ENCODE data around the gene SPIRE2. TPM values are rescaled to one million over a fixed set of nuclear protein-coding genes. Genes with fewer than 3 reads are reported as not detected.
"Not testable (repeated sequence)": the region's sequence is repeated elsewhere in the genome, so short reads cannot be mapped to it uniquely, and the experiment has no call there.

SPIRE2 gene
- total and polyA plus RNA-seq, 2 experiments from 2014 or later: 18.4 to 21.7 TPM

DNA sequence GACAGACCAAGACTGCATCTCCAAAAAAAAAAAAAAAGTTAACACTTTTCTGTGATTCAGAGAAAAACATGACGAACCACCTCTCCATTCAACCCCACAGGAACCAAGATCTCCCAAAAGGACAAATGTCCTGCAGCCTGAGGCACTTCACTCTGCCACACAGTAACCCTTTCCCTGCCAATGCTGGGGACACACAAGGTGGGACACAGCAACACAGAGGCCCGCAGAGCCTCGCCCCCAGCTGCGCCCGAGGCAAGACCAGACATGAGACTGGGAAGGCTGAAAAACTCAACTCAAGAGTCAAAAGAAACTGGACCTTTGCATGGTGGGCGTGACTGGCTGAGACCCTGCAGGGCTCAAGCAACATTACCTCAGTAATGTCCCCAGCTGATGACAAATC lies 45.8 kb upstream of the SPIRE2 start:
- Histone ChIP-seq H4K20me1 (ENCODE audit: insufficient read depth, poor library complexity, severe bottlenecking) (no peaks in the 10 kb centered on the region), H3K79me2 (no peaks in the 10 kb centered on the region), H3K36me3 (replicated peaks; ENCODE audit: insufficient read depth, low read depth) (no peaks in the 10 kb centered on the region), H3K27me3 (no peaks in the 10 kb centered on the region), H2AFZ (no peak overlapping the region), H3K27ac (no peak overlapping the region), H3K9me3 (ENCODE audit: low read depth) (no peaks in the 10 kb centered on the region), H3K4me3 (no peak overlapping the region), H3K4me2 (no peak overlapping the region), H3K9me2 (replicated peaks; ENCODE audit: insufficient read depth) (no peaks in the 10 kb centered on the region), H3K4me1 (ENCODE audit: insufficient read depth) (no peaks in the 10 kb centered on the region)
- DNase-seq (ENCODE audit: low spot score): no peak
- WGBS (ENCODE audit: low lambda C conversion rate, missing lambda C conversion rate): 97% methylated on average over 6 of the region's 6 CpGs
- no peak for TF ChIP-seq EZH2phosphoT487 (IDR thresholded peaks at IDR 0.05; ENCODE audit: low read depth, severe bottlenecking, unreplicated experiment)
- TF ChIP-seq EZH2 (IDR thresholded peaks at IDR 0.05; ENCODE audit: borderline replicate concordance): no peak
- TF ChIP-seq, protein P1, sequence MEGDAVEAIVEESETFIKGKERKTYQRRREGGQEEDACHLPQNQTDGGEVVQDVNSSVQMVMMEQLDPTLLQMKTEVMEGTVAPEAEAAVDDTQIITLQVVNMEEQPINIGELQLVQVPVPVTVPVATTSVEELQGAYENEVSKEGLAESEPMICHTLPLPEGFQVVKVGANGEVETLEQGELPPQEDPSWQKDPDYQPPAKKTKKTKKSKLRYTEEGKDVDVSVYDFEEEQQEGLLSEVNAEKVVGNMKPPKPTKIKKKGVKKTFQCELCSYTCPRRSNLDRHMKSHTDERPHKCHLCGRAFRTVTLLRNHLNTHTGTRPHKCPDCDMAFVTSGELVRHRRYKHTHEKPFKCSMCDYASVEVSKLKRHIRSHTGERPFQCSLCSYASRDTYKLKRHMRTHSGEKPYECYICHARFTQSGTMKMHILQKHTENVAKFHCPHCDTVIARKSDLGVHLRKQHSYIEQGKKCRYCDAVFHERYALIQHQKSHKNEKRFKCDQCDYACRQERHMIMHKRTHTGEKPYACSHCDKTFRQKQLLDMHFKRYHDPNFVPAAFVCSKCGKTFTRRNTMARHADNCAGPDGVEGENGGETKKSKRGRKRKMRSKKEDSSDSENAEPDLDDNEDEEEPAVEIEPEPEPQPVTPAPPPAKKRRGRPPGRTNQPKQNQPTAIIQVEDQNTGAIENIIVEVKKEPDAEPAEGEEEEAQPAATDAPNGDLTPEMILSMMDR (IDR thresholded peaks at IDR 0.05; ENCODE audit: poor library complexity): no peak

DNA sequence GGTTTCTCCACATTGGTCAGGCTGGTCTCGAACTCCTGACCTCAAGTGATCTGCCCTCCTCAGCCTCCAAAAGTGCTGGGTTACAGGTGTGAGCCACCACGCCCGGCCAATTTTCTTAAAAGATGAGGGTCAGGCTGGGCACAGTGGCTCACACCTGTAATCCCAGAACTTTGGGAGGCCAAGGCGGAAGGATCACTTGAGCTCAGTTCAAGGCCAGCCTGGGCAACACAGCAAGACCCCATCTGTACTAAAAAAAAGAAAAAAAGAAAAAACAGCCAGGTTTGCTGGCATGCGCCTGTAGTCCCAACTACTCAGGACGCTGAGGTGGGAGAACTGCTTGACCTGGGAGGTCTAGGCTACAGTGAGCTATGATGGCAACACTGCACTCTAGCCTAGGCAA lies 44.3 kb upstream of the SPIRE2 start:
- not testable (repeated sequence) for H3K9me3 ChIP-seq (ENCODE audit: low read depth); H3K4me3 ChIP-seq; H3K4me2 ChIP-seq; H3K27ac ChIP-seq; H2AFZ ChIP-seq; H4K20me1 ChIP-seq (ENCODE audit: insufficient read depth, poor library complexity, severe bottlenecking); H3K36me3 ChIP-seq (replicated peaks; ENCODE audit: insufficient read depth, low read depth); H3K27me3 ChIP-seq; H3K4me1 ChIP-seq (ENCODE audit: insufficient read depth); DNase-seq (ENCODE audit: low spot score); H3K79me2 ChIP-seq; H3K9me2 ChIP-seq (replicated peaks; ENCODE audit: insufficient read depth)
- 94% methylated on average over 6 of the region's 6 CpGs for WGBS (ENCODE audit: low lambda C conversion rate, missing lambda C conversion rate)

DNA sequence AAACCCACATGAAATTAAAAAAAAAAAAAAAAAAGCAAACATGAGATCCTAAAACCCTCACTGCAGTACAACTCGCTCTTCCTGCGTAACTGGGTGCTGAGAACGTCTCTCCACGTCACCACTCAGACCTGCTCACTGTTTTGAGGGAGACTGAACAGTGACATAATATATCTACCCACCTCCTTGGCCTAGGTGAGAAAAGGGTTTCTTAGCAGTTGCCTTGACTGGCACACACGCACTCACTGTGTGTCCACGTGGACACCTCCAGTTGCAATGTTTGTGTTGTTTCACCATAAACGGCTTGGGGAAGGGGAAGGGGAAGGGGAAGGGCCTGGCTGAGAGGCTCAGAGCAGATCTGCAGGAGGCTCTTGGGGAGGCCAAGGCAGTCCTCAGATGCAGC lies 43.9 kb upstream of the SPIRE2 start:
- H3K27ac ChIP-seq: no peak overlapping the region
- no peaks in the 10 kb centered on the region for H3K79me2 ChIP-seq
- no peak overlapping the region for H3K4me2 ChIP-seq
- H4K20me1 ChIP-seq (ENCODE audit: insufficient read depth, poor library complexity, severe bottlenecking): no peaks in the 10 kb centered on the region
- H3K4me3 ChIP-seq: no peak overlapping the region
- H2AFZ ChIP-seq: no peak overlapping the region
- no peaks in the 10 kb centered on the region for H3K27me3 ChIP-seq
- TF ChIP-seq EZH2phosphoT487 (IDR thresholded peaks at IDR 0.05; ENCODE audit: low read depth, severe bottlenecking, unreplicated experiment): no peak
- no peak for TF ChIP-seq EZH2 (IDR thresholded peaks at IDR 0.05; ENCODE audit: borderline replicate concordance)
- TF ChIP-seq, protein P1 (IDR thresholded peaks at IDR 0.05; ENCODE audit: poor library complexity): no peak
- WGBS (ENCODE audit: low lambda C conversion rate, missing lambda C conversion rate): 96% methylated on average over 7 of the region's 7 CpGs
- H3K4me1 ChIP-seq (ENCODE audit: insufficient read depth): no peaks in the 10 kb centered on the region
- DNase-seq (ENCODE audit: low spot score): no peak
- H3K36me3 ChIP-seq (replicated peaks; ENCODE audit: insufficient read depth, low read depth): no peaks in the 10 kb centered on the region
- no peaks in the 10 kb centered on the region for H3K9me2 ChIP-seq (replicated peaks; ENCODE audit: insufficient read depth)
- no peaks in the 10 kb centered on the region for H3K9me3 ChIP-seq (ENCODE audit: low read depth)

DNA sequence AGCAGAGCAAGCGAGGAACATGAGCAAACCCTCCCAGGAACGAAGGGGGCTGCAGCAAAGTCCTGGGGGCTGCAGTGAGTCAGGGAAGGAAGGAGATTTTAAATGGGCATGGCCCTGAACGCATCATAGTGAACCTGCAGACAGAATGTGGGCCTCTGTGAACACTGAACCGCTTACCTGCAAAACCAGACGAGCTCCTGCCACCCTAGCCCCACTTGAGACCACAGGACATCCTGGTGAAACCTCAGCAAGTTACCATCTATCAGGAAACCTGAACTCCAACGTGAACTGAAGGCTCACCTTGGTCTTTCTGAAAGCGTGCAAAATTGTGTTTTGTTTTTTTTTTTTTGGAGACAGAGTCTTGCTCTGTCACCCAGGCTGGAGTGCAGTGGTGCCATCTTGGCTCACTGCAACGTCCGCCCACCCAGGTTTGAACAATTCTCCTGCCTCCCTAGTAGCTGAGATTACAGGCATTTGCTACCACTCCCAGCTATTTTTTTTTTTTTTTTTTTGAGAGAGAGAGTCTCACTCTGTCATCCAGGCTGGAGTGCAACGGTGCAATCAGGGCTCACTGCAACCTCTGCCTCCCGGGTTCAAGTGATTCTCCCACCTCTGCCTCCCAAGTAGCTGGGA lies 42.6 kb upstream of the SPIRE2 start:
- DNase-seq (ENCODE audit: low spot score): no peak
- no peaks in the 10 kb centered on the region for H3K36me3 ChIP-seq (replicated peaks; ENCODE audit: insufficient read depth, low read depth)
- no peak overlapping the region for H3K27ac ChIP-seq
- H3K9me2 ChIP-seq (replicated peaks; ENCODE audit: insufficient read depth): no peaks in the 10 kb centered on the region
- 93% methylated on average over 11 of the region's 11 CpGs for WGBS (ENCODE audit: low lambda C conversion rate, missing lambda C conversion rate)
- no peaks in the 10 kb centered on the region for H4K20me1 ChIP-seq (ENCODE audit: insufficient read depth, poor library complexity, severe bottlenecking)
- H2AFZ ChIP-seq: no peak overlapping the region
- no peaks in the 10 kb centered on the region for H3K79me2 ChIP-seq
- no peak for TF ChIP-seq EZH2phosphoT487 (IDR thresholded peaks at IDR 0.05; ENCODE audit: low read depth, severe bottlenecking, unreplicated experiment)
- TF ChIP-seq, protein P1 (IDR thresholded peaks at IDR 0.05; ENCODE audit: poor library complexity): no peak
- TF ChIP-seq EZH2 (IDR thresholded peaks at IDR 0.05; ENCODE audit: borderline replicate concordance): no peak
- H3K4me2 ChIP-seq: no peak overlapping the region
- H3K9me3 ChIP-seq (ENCODE audit: low read depth): no peaks in the 10 kb centered on the region
- H3K4me3 ChIP-seq: no peak overlapping the region
- no peaks in the 10 kb centered on the region for H3K4me1 ChIP-seq (ENCODE audit: insufficient read depth)
- H3K27me3 ChIP-seq: no peaks in the 10 kb centered on the region

Measured in hepatocyte (in vitro differentiated cells).